Choroid plexus epithelial cell (primary cell): Measurements from ENCODE around the gene ECEL1.

Source experiments
- DNase-seq: peaks from one replicate; pipeline ENCODE4 v3.0.0-alpha.2; 2010; ENCODE audit warnings: low read depth
- H3K4me3 ChIP-seq: 2 replicates; pipeline ENCODE4 v1.5.1; 2011; ENCODE audit warnings: low read depth, mild to moderate bottlenecking, control low read depth, low read length, moderate library complexity
- CTCF ChIP-seq: conservative IDR thresholded peaks from 2 replicates; pipeline ENCODE4 v1.5.1; 2011; ENCODE audit warnings: low read depth, mild to moderate bottlenecking, control low read depth, inconsistent platforms, low read length, moderate library complexity

ECEL1 gene

GRCh38 chr2:232481322-232482140 lies 6.1 kb downstream of the ECEL1 start:
- no peak overlapping the region for H3K4me3 ChIP-seq
- no peak for DNase-seq
- no peak for TF ChIP-seq CTCF

GRCh38 chr2:232480201-232481190 lies 7.1 kb downstream of the ECEL1 start:
- no peak for TF ChIP-seq CTCF
- no peak overlapping the region for H3K4me3 ChIP-seq
- DNase-seq = no peak

GRCh38 chr2:232479341-232480200 lies 8.1 kb downstream of the ECEL1 start:
- no peak overlapping the region for H3K4me3 ChIP-seq
- TF ChIP-seq CTCF = no peak
- DNase-seq = no peak

- TF ChIP-seq CTCF = no peak
- DNase-seq = no peak
- no peak overlapping the region for H3K4me3 ChIP-seq
These were observed 8.9 kb downstream of the ECEL1 start for GRCh38 chr2:232478571-232479340.

- H3K4me3 ChIP-seq = no peak overlapping the region
- DNase-seq = no peak
- TF ChIP-seq CTCF = no peak
These were observed 9.7 kb downstream of the ECEL1 start for GRCh38 chr2:232477751-232478510.

- no peak overlapping the region for H3K4me3 ChIP-seq
- DNase-seq = no peak
- TF ChIP-seq CTCF = no peak
These were observed 10.8 kb downstream of the ECEL1 start for GRCh38 chr2:232476791-232477190.
